Peyer's patch (tissue), 4 donors: ENCODE results near the gene PPP5C. TPM values are rescaled to one million over a fixed set of nuclear protein-coding genes. Genes with fewer than 3 reads are reported as not detected.

ENCODE experiments used
- DNase-seq, 3 donors: peaks; one replicate each; pipeline ENCODE4 v3.0.0-alpha.2; 2017 to 2019
- H3K27ac ChIP-seq, 4 donors: fragments of 200-600 bp; sonication (generic); one replicate each; pipeline ENCODE4 v1.5.1; 2016 to 2019
- H3K27me3 ChIP-seq, 2 donors: fragments of 200-600 bp; sonication (generic); one replicate each; pipeline ENCODE4 v1.5.1; 2019
- H3K36me3 ChIP-seq, 3 donors: fragments of 200-600 bp; sonication (generic); one replicate each; pipeline ENCODE4 v1.5.1; 2016 to 2019
- H3K4me1 ChIP-seq, 4 donors: fragments of 200-600 bp; sonication (generic); one replicate each; pipeline ENCODE4 v1.5.1; 2016 to 2019
- H3K4me3 ChIP-seq, 4 donors: fragments of 200-600 bp; sonication (generic); 1 replicate in 3 of 4; 2 replicates in 1 of 4; pipeline ENCODE4 v1.5.1; 2016 to 2019; ENCODE audit warnings: mild to moderate bottlenecking in 1 of 4
- H3K9me3 ChIP-seq, 4 donors: fragments of 200-600 bp; sonication (generic); one replicate each; pipeline ENCODE4 v1.5.1; 2016 to 2019; ENCODE audit warnings: mild to moderate bottlenecking in 1 of 4
- CTCF ChIP-seq, 6 experiments: fragments of 450-650 bp in 4 of 6; fragments of 200-600 bp in 2 of 6; sonication (generic) in 1 of 6; IDR thresholded peaks; one replicate each; pipeline ENCODE4 v1.5.1; 2017 to 2019; ENCODE audit warnings: antibody characterized with exemption in 6 of 6, mild to moderate bottlenecking in 3 of 6, moderate library complexity in 1 of 6
- POLR2A ChIP-seq, 2 donors: fragments of 450-650 bp; IDR thresholded peaks; one replicate each; pipeline ENCODE4 v1.5.1; 2017; ENCODE audit warnings: antibody characterized with exemption in 2 of 2, mild to moderate bottlenecking in 2 of 2, moderate library complexity in 2 of 2
- total RNA-seq, 4 donors: library from RNA; depleted of rRNA; stranded (reverse); fragments of >200 nt; gene quantifications; one replicate each; pipeline ENCODE4 v1.1.0, GENCODE V29; 2016

PPP5C gene
- total RNA-seq, 4 donors from 2014 or later, result 68.8 to 214 (median 129) TPM

GRCh38 chr19:46385636-46386035, 38.7 kb downstream of the PPP5C start:
- H3K9me3 ChIP-seq, result no peaks in the 10 kb centered on the region
- peaks cover 0 to 97% (median 0%) of the 10 kb centered on the region in 3 donors for H3K36me3 ChIP-seq
- H3K27me3 ChIP-seq, result no peaks in the 10 kb centered on the region
- H3K4me3 ChIP-seq, result no peak overlapping the region
- H3K27ac ChIP-seq, result no peak overlapping the region
- no peak for DNase-seq
- TF ChIP-seq POLR2A (IDR thresholded peaks at IDR 0.05) (no peak), CTCF (IDR thresholded peaks at IDR 0.05) (no peak)
- H3K4me1 ChIP-seq, result no peaks in the 10 kb centered on the region

- no peak overlapping the region for H3K4me3 ChIP-seq
- no peaks in the 10 kb centered on the region for H3K27me3 ChIP-seq
- TF ChIP-seq POLR2A (IDR thresholded peaks at IDR 0.05), result no peak
- TF ChIP-seq CTCF (IDR thresholded peaks at IDR 0.05), result no peak
- no peak for DNase-seq
- H3K36me3 ChIP-seq, result peaks cover 0 to 97% (median 0%) of the 10 kb centered on the region in 3 donors
- no peaks in the 10 kb centered on the region for H3K9me3 ChIP-seq
- no peak overlapping the region for H3K27ac ChIP-seq
- H3K4me1 ChIP-seq, result no peaks in the 10 kb centered on the region
These were observed 39.3 kb downstream of the PPP5C start for GRCh38 chr19:46386151-46386550.

GRCh38 chr19:46386996-46387712, 40.3 kb downstream of the PPP5C start:
- no peak for DNase-seq
- no peaks in the 10 kb centered on the region for H3K9me3 ChIP-seq
- H3K4me1 ChIP-seq, result no peaks in the 10 kb centered on the region
- peaks cover 0 to 91% (median 0%) of the 10 kb centered on the region in 3 donors for H3K36me3 ChIP-seq
- no peaks in the 10 kb centered on the region for H3K27me3 ChIP-seq
- H3K27ac ChIP-seq, result no peak overlapping the region
- no peak overlapping the region for H3K4me3 ChIP-seq
- TF ChIP-seq POLR2A (IDR thresholded peaks at IDR 0.05), result no peak
- TF ChIP-seq CTCF (IDR thresholded peaks at IDR 0.05), result no peak

- peaks cover 0 to 85% (median 0%) of the 10 kb centered on the region in 3 donors for H3K36me3 ChIP-seq
- H3K4me3 ChIP-seq, result no peak overlapping the region
- no peak for DNase-seq
- H3K27me3 ChIP-seq, result no peaks in the 10 kb centered on the region
- no peak overlapping the region for H3K27ac ChIP-seq
- TF ChIP-seq CTCF (IDR thresholded peaks at IDR 0.05), result no peak
- no peak for TF ChIP-seq POLR2A (IDR thresholded peaks at IDR 0.05)
- no peaks in the 10 kb centered on the region for H3K4me1 ChIP-seq
- no peaks in the 10 kb centered on the region for H3K9me3 ChIP-seq
These were observed 40.8 kb downstream of the PPP5C start for GRCh38 chr19:46387713-46388130.

GRCh38 chr19:46388311-46389095, 41.6 kb downstream of the PPP5C start:
- no peak for TF ChIP-seq CTCF (IDR thresholded peaks at IDR 0.05)
- TF ChIP-seq POLR2A (IDR thresholded peaks at IDR 0.05), result no peak
- no peak for DNase-seq
- H3K36me3 ChIP-seq, result peaks cover 0 to 77% (median 0%) of the 10 kb centered on the region in 3 donors

More at GRCh38 chr19:46388311-46389095, 41.6 kb downstream of the PPP5C start:
- H3K9me3 ChIP-seq, result no peaks in the 10 kb centered on the region
- H3K4me3 ChIP-seq, result no peak overlapping the region
- no peaks in the 10 kb centered on the region for H3K27me3 ChIP-seq
- H3K4me1 ChIP-seq, result no peaks in the 10 kb centered on the region
- no peak overlapping the region for H3K27ac ChIP-seq
